ENCODE data around the gene LRRC40.
"Not testable (repeated sequence)": the region's sequence is repeated elsewhere in the genome, so short reads cannot be mapped to it uniquely, and the experiment has no call there.

The LRRC40 gene

DNA sequence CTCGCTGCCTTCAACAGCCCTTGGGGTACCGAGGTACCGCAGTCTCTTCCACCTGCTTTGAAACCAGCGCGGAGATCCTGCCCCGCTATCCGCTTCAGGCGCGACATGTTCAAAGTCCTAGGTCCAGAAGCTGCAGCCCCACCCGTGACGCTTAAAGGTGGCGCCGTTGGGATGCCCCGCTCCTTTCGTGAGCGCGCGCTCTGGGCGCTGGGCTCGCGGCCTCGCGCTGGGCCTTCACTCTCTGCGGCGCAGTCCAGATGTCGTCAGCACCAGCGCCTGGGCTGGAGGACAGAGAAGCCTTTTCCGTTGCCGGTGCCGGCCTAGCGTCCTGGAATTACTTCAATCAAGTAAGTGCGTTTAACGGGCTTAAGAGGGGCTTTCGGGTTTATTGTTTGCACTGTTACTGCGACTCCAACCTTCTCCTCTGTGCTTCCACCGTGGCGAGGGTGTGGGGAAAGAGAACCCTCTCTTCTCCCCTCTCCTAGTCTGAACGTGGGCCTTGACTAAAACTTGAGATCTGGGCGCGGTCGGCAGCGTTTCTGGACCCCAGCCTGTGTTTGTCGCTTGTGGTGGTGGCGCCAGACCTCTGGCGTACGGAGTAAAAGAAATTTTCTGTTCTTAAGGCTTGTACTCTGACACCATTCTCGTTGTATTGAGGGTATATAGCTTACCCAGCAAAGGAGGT is at the start of gene LRRC40:
TSS of gene LRRC40 (minus strand) at position 146 of the 685 bp plus-strand sequence. CDS start at position 107, 39 bp downstream.
- DNase-seq: peak; percentile 96

DNA sequence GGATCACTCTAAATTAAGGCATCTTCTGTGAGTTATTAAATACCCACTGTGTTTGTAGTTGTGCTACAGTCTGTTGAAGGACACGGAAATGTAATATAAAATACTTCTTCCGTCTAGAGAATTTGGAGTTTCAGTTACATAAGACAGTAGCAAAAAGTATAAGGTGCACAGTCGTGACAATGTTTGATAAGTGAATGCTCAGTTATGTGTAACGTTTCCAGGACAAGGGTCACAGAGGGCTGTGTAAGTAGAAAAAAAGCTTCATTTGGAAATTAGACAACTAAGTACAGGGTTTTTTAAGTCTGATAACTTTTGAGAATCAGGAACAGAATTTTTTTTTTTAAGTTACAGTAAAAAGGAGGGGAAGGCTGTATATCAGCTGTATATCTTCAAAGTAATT is 43.4 kb upstream of the LRRC40 start:
- DNase-seq: no peak

DNA sequence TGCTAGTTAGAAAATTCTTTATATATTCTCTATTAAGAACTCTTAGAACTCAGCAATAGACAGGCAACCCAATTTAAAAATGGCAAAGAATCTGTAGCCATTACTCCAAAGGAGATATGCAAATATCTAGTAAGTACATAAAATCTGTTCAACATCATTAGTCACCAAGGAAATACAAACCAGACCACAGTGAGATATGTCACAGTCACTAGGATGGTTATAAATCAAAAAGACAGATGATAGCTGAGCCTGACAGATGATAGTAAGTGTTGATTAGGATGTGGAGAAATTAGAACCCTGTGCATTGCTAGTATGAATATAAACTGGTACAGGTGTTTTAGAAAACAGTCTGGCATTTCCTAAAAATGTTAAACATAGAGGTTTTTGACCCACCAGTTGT is 42.4 kb upstream of the LRRC40 start:
- DNase-seq: no peak

- DNase-seq: no peak
Measured at GRCh38 chr1:70247122-70247521, 41.7 kb upstream of the LRRC40 start.

GRCh38 chr1:70239940-70240339 is 34.6 kb upstream of the LRRC40 start:
- DNase-seq: no peak

DNA sequence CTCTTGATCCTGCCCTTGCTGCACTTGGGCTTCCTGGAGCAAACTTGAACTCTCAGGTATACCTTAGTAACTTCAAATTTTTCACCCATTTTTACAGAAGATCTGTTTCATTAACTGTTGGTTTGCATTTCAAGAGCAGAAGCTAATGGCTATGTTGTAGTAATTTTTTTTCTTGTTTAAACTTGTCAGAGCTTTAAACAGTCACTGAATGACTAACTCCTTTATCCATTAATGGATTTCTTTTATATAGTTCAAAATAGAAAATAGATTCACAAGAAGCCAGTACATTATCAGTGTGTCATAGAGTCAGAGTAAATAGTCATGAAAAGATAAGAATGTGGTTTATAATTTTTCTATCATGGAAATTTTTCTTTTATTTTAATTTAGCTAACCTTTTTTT is 29.4 kb upstream of the LRRC40 start:
- DNase-seq: no peak

GRCh38 chr1:70231475-70231874 is 26.1 kb upstream of the LRRC40 start:
- no peak for DNase-seq

GRCh38 chr1:70228670-70229069 is 23.3 kb upstream of the LRRC40 start:
- DNase-seq: no peak

DNA sequence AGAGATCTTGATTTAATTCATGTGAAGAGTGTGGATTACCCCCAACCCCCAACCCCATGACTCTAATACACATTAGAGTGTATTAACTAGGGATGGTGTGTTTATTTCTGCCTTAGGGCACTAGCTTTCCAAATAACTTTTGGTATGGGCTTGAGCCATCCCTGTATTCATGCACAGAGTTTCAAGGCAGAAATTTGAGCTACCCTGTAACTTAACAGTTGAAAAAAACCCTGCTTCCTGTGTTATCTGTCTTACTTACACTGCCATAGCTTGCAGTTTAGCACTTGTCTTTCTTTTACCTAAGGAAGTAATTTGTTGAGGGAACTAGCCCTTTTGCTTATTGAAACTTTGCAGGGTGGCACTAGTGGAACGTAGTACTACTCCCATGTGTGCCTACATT is 22.1 kb upstream of the LRRC40 start:
- DNase-seq: peak; percentile 15

DNA sequence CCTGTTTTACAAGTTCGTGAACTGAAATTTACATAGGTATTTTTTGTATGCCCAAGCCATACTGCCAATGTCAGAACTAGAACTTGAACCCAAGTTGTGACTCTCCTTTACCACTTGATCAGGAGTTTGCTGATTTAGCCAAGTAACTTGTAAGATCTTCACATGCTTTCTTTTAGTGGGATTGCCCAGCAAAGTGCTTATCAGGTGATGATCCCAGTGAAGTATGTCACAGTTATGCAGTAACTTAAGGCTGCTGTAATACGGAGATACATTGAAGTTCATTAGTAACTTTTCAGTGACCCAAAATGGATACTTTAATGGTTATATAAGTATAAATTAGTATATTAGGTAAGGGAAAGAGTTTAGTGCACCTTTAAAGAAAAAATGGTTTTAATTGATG is 19.6 kb upstream of the LRRC40 start:
- no peak for DNase-seq

DNA sequence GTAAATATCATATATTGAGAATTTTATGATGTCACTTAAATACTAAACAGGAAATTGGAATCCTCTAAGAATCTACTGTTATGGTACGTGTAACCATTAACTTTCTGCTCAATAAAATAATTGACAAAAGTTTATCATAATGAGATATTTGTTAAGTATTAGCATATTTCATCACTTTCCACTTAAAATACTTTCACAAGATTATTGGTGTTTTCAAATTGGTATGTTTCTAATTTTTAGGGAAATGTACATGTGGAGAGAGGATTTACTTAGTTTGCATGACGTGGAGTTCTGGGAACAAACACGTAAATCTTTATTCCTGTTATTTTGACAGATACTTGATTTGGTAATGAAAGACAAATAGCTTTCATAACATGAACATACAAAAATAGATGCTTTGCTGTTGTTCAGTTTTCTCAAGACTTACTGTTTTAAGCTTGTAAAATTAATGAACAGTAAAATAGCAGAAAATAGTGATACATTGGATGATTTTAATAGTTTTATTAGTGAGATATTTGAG is 17.4 kb upstream of the LRRC40 start:
- DNase-seq: no peak

- DNase-seq: peak; percentile 97
Measured at GRCh38 chr1:70221238-70222121, 16.1 kb upstream of the LRRC40 start, which contains the start of gene SRSF11. SRSF11 (plus strand) TSS chr1:70221380; CDS start chr1:70221637, 257 bp downstream.

GRCh38 chr1:70220517-70221237 is 15.3 kb upstream of the LRRC40 start:
- DNase-seq: no peak

DNA sequence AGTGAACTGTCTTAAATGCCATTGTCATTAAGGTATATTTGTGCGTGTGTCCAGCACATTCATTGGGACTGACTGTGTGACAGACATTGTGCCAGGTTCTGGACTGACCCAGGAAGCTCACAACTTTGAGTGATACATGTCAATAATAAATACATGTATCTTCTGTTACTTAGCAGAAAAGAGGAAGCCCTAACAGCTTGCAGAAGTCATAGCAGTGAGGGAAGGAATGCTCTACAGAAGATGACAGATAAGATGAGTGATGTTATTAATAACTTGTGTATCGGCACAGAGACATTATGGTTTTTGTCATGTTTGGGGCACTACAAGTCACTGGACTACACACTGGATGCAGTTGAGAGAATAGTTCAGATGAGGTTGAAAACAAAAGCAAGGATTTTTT is 14.6 kb upstream of the LRRC40 start:
- no peak for DNase-seq

- DNase-seq: no peak
Measured at GRCh38 chr1:70211541-70211940, 6.2 kb upstream of the LRRC40 start.

DNA sequence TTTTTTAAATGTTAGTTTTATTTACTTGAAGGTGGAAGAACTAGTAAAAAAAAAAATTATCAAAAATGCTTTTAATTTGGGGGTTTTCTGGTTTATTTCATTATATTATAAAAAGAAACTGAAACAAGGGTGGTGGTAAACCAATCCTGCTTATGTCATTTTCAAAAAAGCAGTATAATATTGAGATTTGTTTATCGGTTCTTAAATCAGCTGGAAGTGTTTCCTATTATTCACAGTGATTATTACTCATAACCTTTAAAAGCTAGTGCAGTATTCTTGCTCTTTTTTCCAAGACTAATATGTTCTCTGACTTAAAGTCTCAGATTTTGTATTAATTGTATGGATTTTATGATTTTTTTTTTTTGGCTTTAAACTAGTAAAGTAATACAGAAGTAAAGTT is 5.4 kb upstream of the LRRC40 start:
- DNase-seq: no peak

GRCh38 chr1:70208292-70208691 is 2.9 kb upstream of the LRRC40 start:
- DNase-seq: no peak

- no peak for DNase-seq
Measured at GRCh38 chr1:70207492-70207891, 2.1 kb upstream of the LRRC40 start.

DNA sequence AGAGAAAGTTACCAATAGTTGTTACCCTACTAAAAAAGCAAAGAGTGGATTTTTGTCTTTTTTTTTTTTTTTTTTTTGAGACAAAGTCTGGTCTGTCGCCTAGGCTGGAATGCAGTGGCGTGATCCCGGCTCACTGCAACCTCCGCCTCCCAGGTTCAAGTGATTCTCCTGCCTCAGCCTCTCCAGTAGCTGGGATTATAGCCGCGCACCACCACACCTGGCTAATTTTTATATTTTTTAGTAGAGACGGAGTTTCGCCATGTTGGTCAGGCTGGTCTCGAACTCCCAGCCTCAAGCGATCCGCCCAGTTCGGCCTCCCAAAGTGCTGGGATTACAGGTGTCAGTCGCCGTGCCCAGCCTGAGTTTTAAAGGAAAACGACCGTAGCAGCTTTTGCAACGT is 1.5 kb upstream of the LRRC40 start:
- not testable (repeated sequence) for DNase-seq

DNA sequence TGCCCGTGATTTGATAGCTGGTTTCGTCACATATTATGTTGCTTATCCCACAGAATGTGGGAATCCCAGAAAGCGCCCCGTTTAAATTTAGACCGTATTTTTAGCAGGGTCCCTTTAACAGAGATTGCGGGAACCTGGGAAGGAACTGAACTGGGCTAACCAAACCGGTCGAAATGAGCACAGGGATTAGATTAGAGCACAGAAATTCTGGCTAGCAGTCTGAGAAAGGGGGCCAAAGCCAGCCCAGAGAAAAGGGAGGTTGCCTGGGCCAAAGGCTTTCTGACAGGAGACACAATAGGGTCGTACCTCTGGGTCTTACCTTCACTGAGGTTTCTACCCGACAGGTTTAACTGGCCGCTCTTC is 327 bp downstream of the LRRC40 start:
- DNase-seq: no peak

- DNase-seq: no peak
Measured at GRCh38 chr1:70204600-70204999, 779 bp downstream of the LRRC40 start.

DNA sequence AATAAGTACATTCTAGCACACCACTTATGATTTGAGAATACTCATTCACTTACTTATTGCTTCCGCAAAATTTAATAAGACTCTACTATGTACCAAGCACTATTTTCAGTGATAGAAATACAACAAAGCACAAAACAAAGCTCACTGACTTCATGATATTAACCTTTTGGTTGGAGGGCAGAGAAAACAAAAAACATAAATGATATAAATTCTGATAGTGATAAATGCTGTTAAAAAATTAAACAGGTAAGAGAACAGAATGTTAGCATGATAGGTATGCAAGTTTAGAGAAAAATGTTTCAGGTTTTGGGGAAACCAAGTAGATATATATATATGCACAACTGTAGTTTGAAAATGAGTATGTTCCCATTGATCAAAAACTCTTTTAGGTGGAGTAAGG is 1.2 kb downstream of the LRRC40 start:
- DNase-seq: no peak

- DNase-seq: no peak
Measured at GRCh38 chr1:70202173-70202758, 3.1 kb downstream of the LRRC40 start.
